Glutamatergic neuron (in vitro differentiated cells): Measurements from ENCODE around the gene STOX1. TPM values are rescaled to one million over a fixed set of nuclear protein-coding genes. Genes with fewer than 3 reads are reported as not detected.
"Not testable (repeated sequence)": the region's sequence is repeated elsewhere in the genome, so short reads cannot be mapped to it uniquely, and the experiment has no call there.

Source experiments
- DNase-seq: peaks from one replicate; pipeline ENCODE4 v3.0.0; 2022
- H3K27ac Mint-ChIP-seq: one replicate; pipeline ENCODE4 v1.8.0; 2020; ENCODE audit warnings: mild to moderate bottlenecking, mixed read lengths, inconsistent platforms; ENCODE audit not compliant: unreplicated experiment
- H3K27me3 Mint-ChIP-seq: one replicate; pipeline ENCODE4 v1.8.0; 2020; ENCODE audit warnings: mild to moderate bottlenecking, moderate library complexity, mixed read lengths, inconsistent platforms; ENCODE audit not compliant: unreplicated experiment
- H3K36me3 Mint-ChIP-seq: one replicate; pipeline ENCODE4 v1.8.0; 2020; ENCODE audit warnings: mild to moderate bottlenecking, mixed read lengths, inconsistent platforms; ENCODE audit not compliant: unreplicated experiment
- H3K4me1 Mint-ChIP-seq: one replicate; pipeline ENCODE4 v1.8.0; 2020; ENCODE audit warnings: mild to moderate bottlenecking, low read depth, mixed read lengths, inconsistent platforms; ENCODE audit not compliant: unreplicated experiment
- H3K4me3 Mint-ChIP-seq: one replicate; pipeline ENCODE4 v1.8.0; 2020; ENCODE audit warnings: mild to moderate bottlenecking, mixed read lengths, inconsistent platforms; ENCODE audit not compliant: unreplicated experiment
- H3K9me3 Mint-ChIP-seq: one replicate; pipeline ENCODE4 v1.8.0; 2020; ENCODE audit warnings: mild to moderate bottlenecking, moderate library complexity, mixed read lengths, inconsistent platforms; ENCODE audit not compliant: unreplicated experiment
- CTCF ChIP-seq: fragments of 200-600 bp; sonication (generic); IDR thresholded peaks from one replicate; pipeline ENCODE4 v1.5.0; 2021; ENCODE audit not compliant: partially characterized antibody, unreplicated experiment
- total RNA-seq: library from RNA; stranded (reverse); fragmentation: NEBNext Ultra II Directional; extraction: Animal tissue kit (Norgen Biotek cat#: 25700); gene quantifications from one replicate; pipeline ENCODE4 v1.2.1, GENCODE V29; 2021; ENCODE audit not compliant: unreplicated experiment

Gene STOX1
- total RNA-seq, 1 donor from 2014 or later, result 0.47 TPM

- no peak for DNase-seq
- Mint-ChIP-seq H3K27ac (no peak overlapping the region), H3K4me3 (no peak overlapping the region), H3K4me1 (no peaks in the 10 kb centered on the region), H3K9me3 (no peaks in the 10 kb centered on the region), H3K36me3 (no peaks in the 10 kb centered on the region), H3K27me3 (peaks cover 10% of the 10 kb centered on the region)
- no peak for TF ChIP-seq CTCF
Observed at GRCh38 chr10:68829521-68829920, 2.2 kb downstream of the STOX1 start.

DNA sequence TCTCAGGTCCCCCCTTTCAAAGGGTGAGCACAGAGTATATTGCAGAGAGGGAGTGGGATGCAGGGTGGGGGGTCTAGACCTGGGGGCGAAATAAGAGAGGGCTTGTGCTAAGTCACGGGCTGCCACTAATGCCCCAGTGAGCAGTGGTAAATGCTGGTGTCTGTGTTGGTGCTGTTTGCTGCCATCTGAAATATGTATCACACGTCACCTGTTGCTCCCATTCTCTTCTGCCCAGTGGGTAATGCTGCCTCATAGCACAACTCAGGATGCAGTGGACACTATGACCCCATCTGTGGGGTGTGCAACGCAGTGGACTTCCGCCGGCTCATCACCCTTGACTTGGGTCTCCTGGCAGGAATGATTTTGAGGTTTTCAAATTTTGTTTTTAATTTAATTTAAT lies 2.6 kb downstream of the STOX1 start:
- no peak overlapping the region for H3K27ac Mint-ChIP-seq
- H3K9me3 Mint-ChIP-seq, result no peaks in the 10 kb centered on the region
- no peak for DNase-seq
- no peak for TF ChIP-seq CTCF
- H3K36me3 Mint-ChIP-seq, result no peaks in the 10 kb centered on the region
- H3K27me3 Mint-ChIP-seq, result peaks cover 10% of the 10 kb centered on the region
- H3K4me3 Mint-ChIP-seq, result no peak overlapping the region
- no peaks in the 10 kb centered on the region for H3K4me1 Mint-ChIP-seq

GRCh38 chr10:68831961-68832455 lies 4.7 kb downstream of the STOX1 start:
- H3K4me3 Mint-ChIP-seq, result no peak overlapping the region
- no peak for DNase-seq
- no peak for TF ChIP-seq CTCF
- H3K27ac Mint-ChIP-seq, result no peak overlapping the region
- H3K27me3 Mint-ChIP-seq, result peaks cover 4% of the 10 kb centered on the region
- no peaks in the 10 kb centered on the region for H3K9me3 Mint-ChIP-seq
- no peaks in the 10 kb centered on the region for H3K4me1 Mint-ChIP-seq
- H3K36me3 Mint-ChIP-seq, result no peaks in the 10 kb centered on the region

- no peak for TF ChIP-seq CTCF
- no peak for DNase-seq
- Mint-ChIP-seq H3K27me3 (peaks cover 4% of the 10 kb centered on the region), H3K36me3 (no peaks in the 10 kb centered on the region), H3K4me3 (no peak overlapping the region), H3K27ac (no peak overlapping the region), H3K4me1 (no peaks in the 10 kb centered on the region), H3K9me3 (no peaks in the 10 kb centered on the region)
Observed at GRCh38 chr10:68832601-68833000, 5.3 kb downstream of the STOX1 start.

GRCh38 chr10:68837626-68838322 lies 10.4 kb downstream of the STOX1 start:
- H3K27me3 Mint-ChIP-seq, result peaks cover 3% of the 10 kb centered on the region
- no peaks in the 10 kb centered on the region for H3K36me3 Mint-ChIP-seq
- no peak for TF ChIP-seq CTCF
- no peaks in the 10 kb centered on the region for H3K9me3 Mint-ChIP-seq
- H3K27ac Mint-ChIP-seq, result peak overlapping the region; percentile 70
- H3K4me3 Mint-ChIP-seq, result no peak overlapping the region
- H3K4me1 Mint-ChIP-seq, result no peaks in the 10 kb centered on the region
- DNase-seq, result no peak

- not testable (repeated sequence) for H3K36me3 Mint-ChIP-seq, H3K27ac Mint-ChIP-seq, H3K4me1 Mint-ChIP-seq, H3K4me3 Mint-ChIP-seq, H3K27me3 Mint-ChIP-seq, H3K9me3 Mint-ChIP-seq, DNase-seq
Observed at GRCh38 chr10:68840650-68841049, 13.3 kb downstream of the STOX1 start.
